Activated gamma-delta T cell treated with anti-CD3 and anti-CD28 coated beads, Interleukin-2, amount 50 U/mL, for 16 hours (primary cell): ENCODE data around the gene DIRAS2.

Experiments used
- DNase-seq: peaks from one replicate; pipeline ENCODE4 v3.0.0-alpha.2; 2020; ENCODE audit warnings: low read depth

The DIRAS2 gene

DNA sequence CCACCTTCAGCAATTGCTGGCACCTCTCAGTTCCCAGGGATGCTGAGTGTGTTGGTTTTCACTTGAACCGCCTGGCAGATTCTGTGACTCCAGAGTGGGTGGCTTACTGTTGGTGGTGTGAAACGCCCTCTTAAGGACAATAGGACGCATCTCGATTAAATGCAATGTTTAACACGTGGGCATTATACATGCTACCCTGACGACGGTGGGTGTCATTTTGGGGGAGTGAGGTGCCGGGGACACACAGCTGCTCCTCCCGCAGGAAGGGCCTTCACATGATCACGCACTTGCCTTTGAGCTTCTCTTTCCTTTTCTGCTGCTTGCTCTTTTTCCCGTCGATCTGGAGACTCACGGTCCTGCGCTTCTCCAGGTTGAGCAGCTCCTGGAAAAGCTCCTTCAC is 29.7 kb downstream of the DIRAS2 start:
- no peak for DNase-seq

DNA sequence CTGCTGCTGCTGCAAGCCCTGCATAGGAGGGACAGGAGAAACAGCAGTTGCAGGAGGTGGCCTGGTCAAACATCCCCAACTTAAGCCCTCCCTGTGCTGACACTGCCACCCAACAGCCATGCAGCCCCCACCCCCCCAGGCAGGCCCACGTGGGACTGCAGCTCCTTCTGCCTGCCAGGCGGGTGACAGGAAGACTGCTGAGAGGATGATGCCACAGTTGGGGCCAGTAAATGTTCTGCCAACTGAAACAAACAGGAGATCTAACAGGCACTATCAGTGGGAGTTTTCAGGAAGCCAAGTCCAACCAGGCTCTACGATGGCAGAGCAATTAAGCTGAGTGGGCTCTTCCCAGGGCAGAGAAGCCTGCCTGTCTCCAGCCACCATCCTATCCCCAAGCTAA is 31.1 kb downstream of the DIRAS2 start:
- no peak for DNase-seq

DNA sequence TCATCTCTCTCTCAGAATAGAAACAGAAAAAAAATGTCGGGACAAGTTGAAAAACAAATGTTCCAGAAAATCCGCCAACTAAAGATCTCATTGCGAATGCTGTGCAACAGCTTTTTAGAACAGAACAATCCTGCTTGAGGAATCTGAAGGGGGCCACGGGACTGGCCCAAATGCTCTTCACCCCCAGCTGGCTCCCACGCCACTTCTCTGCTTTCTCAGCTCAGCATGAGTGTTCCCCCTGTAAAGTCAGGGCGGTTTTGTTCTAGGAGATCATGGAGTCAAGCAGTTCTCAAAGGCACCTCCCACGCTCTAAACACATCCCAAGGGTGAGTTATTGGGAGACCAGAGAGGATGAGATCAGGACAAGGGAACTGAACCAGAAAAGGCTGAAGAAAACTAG is 31.5 kb downstream of the DIRAS2 start:
- DNase-seq: no peak

DNA sequence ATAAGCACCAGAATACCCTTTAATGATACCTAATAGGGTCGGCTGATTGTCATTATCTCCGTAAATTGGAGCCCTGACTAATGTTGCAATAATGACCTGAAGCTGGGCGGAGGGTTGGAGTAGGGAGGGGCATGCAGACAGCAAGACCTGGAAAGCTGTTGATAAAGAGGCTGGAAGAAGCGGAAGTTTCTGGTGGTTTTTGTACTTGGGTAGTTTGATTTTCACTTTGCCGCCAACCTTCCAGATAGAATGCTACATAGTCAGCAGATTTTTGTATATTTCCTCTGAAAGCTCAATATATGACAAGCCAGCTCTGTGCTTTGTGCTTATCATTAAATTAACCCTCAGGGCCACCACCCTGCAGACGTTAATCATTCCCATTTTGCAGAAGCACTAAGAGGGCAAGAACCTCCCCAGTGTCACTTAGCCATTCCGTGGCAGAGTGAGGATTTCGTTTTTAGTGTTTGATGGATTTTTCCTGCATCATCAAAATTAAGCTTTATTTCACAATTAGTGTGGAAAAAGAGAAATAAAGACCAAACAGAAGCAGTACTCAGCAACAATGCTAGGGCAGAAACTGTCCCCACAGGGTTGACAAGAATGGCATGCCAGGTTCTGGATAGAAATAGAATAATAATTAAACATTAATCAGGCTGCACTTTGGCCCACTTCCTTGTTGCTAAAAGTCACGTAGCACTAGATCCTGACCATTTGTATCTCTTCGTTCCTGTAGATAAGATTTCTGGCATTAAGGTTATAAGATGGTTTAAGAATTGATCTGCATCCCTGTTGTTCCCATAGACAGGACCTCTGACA is 34.7 kb downstream of the DIRAS2 start:
- DNase-seq: no peak

DNA sequence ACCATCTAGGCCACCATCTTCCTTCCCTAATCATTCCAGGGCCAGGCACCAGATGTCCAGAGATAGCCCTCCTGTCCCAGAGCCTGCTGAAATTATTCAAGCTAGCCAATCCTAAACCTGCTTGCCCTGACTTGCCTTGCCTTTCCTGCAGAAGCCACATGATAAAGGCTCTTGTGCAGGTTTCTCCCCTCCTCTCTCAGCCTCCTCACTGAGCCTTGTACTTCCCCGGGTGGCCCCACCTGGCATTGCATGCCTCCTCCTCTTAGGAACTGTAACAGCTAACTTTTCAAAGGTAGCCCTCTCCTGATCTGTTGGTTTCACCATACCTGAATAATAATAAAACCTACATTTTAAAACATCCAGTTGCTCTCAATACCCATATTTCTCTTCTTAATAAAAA is 42.6 kb downstream of the DIRAS2 start:
- DNase-seq: no peak

DNA sequence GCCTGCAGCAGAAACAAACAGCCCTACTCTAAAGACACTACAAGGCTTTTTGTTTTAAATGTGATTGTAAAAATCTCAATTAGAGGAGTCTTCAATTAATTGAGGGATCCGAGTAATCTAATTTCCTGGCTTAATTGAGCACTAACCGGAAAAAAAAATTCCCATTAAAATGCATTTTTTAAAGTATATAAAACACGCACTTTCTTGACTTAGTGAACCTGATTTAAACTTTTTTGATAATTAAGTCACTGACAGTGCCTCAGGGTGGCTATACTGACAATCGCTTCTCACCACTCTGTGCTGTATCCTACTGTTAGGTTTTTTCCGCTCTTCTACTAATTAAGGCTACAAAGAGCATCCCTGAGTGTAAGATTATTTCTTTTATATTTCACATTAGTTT is 44.4 kb downstream of the DIRAS2 start:
- no peak for DNase-seq

DNA sequence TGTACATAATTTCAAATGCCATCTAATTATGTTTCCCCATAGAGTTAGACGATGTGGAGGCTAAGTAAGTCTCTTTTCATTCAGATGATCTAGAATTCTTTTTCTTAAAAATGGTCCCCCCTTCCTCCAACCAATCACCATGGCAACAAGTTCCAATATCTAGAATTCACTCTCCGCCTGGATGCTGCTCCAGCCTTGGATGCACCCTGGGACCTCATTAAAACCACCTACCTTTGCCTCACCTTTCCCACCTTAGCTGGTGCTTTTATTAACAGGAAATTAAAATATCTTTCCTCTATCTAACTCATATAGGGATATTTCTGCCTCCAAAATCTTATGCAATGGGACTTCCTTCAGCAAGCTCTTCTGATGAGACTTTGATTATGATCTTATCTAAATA is 49.0 kb downstream of the DIRAS2 start:
- DNase-seq: no peak

DNA sequence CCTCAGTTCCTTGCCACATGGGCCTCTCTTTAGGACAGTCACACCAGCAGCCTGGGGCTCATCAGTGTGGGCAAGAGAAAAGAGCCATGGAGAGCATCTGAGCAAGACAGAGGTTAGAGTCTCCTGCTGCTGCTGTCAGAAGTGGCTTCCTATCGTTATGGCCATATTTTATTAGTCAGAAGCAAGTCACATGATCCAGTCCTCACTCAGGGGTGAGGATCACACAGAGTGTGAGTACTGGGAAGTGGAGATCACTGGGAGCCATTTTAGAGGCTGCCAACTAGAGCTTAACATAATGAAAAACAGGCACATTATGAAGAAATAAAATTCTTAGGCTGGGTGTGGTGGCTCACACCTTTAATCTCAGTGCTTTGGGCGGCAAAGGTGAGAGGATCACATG is 62.0 kb downstream of the DIRAS2 start:
- DNase-seq: no peak

DNA sequence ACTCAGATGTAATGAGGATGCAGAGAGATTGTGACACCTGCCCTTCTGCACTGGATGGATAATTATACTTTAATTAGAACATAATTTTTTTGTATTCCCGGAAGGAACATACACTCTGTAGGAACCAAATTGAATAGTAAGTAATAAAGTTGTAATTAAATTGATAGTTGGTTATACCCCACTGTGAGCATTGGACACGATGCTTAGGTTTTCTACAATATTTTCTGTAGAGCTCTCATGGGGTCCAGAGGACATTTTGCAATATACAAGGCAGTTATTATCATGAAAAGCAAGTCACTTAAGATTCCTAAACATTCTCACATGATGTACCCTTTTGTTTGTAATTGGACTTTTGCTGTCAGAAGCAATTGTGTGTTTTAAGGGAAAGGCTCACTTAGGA is 63.4 kb downstream of the DIRAS2 start:
- no peak for DNase-seq

DNA sequence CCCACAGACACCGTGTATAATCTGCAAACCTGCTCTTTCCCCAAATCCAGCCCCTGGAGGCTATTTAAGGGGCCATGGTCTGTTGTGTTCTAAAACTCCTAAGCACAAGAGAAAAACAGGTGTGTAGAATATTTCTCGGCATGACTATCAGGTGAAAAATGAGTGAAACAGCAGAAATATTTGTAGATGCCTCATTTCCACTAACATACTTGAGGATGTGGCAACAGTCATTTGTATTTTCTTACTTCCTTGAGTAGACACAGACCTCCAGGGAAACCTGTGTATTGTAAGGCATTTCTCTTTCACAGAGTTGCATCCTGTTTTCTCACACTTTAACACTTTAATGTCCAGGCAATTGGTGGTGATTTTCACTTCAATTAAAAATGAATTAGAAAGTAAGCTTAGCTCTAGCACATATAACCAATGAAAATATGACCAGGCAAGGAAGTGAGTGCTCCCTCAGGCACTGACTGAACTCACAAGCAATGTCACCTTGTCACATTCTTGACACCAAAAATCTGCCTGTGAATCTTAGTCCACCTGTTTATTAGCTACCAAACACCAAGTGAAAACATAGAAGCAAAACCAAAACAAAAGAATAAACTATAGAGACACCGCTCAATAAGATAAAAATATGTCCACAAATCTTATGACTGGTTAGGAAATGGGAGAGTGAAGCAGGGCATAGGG is 64.4 kb downstream of the DIRAS2 start:
- no peak for DNase-seq

DNA sequence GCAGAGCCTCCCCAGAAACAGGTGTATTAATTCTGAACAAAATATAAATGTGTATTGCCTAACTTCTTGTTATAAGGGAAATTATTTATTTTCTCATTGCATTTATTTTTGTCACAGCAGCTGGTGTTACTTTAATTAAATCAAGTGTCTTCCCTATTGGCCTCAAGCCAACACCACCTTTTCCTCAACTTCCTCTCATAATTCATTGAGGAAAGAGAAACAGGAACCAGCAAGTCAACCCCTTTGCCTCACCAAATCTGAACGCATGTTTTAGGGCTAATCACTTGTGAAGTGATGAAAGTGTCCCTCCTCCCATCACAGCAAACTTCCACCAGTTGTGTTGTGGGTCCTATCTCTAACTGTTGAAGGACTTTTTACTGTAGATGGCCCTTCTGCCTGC is 73.1 kb downstream of the DIRAS2 start:
- no peak for DNase-seq

DNA sequence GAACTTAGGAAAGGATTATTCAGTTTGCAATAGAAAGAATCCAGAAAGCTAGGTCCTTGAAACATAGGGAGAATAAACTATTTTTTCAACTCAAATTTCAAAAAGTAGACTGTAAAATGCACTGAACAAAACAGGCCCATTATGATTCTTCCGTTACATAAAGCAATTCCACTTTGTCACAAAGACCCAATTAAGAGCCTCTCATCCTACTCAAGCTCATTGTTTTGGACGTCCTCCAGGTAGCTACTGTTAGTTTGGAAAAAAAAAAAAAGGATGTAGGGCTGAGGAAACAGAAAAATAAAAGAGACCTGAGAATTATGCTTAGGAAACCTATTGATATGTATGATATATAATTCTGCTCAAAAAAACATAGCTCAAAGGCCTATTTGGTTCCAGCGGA is 74.0 kb downstream of the DIRAS2 start:
- DNase-seq: no peak

DNA sequence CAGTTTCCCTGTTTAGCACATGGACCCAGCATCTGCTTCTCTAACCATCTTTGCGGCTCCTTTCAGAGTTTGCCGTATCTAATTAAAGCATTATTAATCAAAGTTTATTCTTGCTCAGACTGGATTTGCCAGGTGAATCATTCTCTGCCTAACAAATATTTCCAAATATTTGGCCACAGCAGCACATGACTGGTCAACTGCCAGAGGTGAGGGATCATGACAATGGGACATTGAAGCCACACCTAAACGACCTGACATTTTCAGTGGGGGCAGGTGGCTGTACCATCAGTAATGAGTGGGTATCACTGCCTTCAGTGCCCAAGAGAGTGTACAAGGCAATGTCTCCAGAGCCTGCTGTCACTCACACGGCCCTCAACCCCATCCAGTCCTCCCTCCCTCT is 80.4 kb downstream of the DIRAS2 start:
- DNase-seq: no peak
